ENCODE data around the gene CDKN1C.

Gene CDKN1C

GRCh38 chr11:2844116-2844842 lies 41.3 kb downstream of the CDKN1C start:
- peak overlapping the region; percentile 53 for H2AK5ac ChIP-seq (ENCODE audit: low read length)
- H3K4ac ChIP-seq (ENCODE audit: low read depth, low read length), result no peak overlapping the region
- no peak overlapping the region for H3K27ac ChIP-seq (ENCODE audit: low read depth, low read length)
- no peak overlapping the region for H4K12ac ChIP-seq (ENCODE audit: low read depth, low read length)
- no peak overlapping the region for H3K14ac ChIP-seq (ENCODE audit: low read length)
- H3K79me2 ChIP-seq (ENCODE audit: control insufficient read depth, insufficient read depth, low read length, poor library complexity), result peaks cover 3% of the 10 kb centered on the region
- peaks cover 4% of the 10 kb centered on the region for H3K9me3 ChIP-seq (ENCODE audit: insufficient read depth, low read depth, low read length)
- H3K79me1 ChIP-seq (ENCODE audit: low read length), result peaks cover 21% of the 10 kb centered on the region
- H3K27me3 ChIP-seq (ENCODE audit: insufficient read depth, low read length), result no peaks in the 10 kb centered on the region
- H3K4me3 ChIP-seq (ENCODE audit: low read depth, low read length), result no peak overlapping the region
- H3K23ac ChIP-seq (ENCODE audit: low read length), result no peak overlapping the region
- no peak overlapping the region for H2BK120ac ChIP-seq (ENCODE audit: insufficient read depth, low read length, poor library complexity)
- no peak for DNase-seq
- peaks cover 22 to 34% of the 10 kb centered on the region in 2 experiments for H3K4me1 ChIP-seq (ENCODE audit: control insufficient read depth in 1 of 2, insufficient read depth in 2 of 2, low read length in 2 of 2)
- H2BK12ac ChIP-seq (ENCODE audit: low read length), result peak overlapping the region; percentile 29
- H4K8ac ChIP-seq (ENCODE audit: low read depth, low read length), result no peak overlapping the region
- no peaks in the 10 kb centered on the region for H3K36me3 ChIP-seq (ENCODE audit: control insufficient read depth in 1 of 2, insufficient read depth in 2 of 2, low read length in 2 of 2)
- no peak overlapping the region for H2AFZ ChIP-seq (ENCODE audit: insufficient read depth, low read length, poor library complexity)
- peak overlapping the region; percentile 29 for H4K91ac ChIP-seq (ENCODE audit: low read depth, low read length)
- no peak overlapping the region for H3K18ac ChIP-seq (ENCODE audit: low read length)
- H2BK5ac ChIP-seq (ENCODE audit: low read depth, low read length, poor library complexity), result no peak overlapping the region
- no peak overlapping the region for H3K9ac ChIP-seq (ENCODE audit: low read length)
- WGBS (ENCODE audit: extremely low coverage, insufficient coverage, insufficient read length), result no CpG with 5 or more reads among the region's 19 CpGs
- H3K4me2 ChIP-seq (ENCODE audit: low read length), result no peak overlapping the region

GRCh38 chr11:2843551-2843950 lies 42.0 kb downstream of the CDKN1C start:
- no peak overlapping the region for H3K23ac ChIP-seq (ENCODE audit: low read length)
- no CpG with 5 or more reads among the region's 14 CpGs for WGBS (ENCODE audit: extremely low coverage, insufficient coverage, insufficient read length)
- peaks cover 25 to 38% of the 10 kb centered on the region in 2 experiments for H3K4me1 ChIP-seq (ENCODE audit: control insufficient read depth in 1 of 2, insufficient read depth in 2 of 2, low read length in 2 of 2)
- no peak overlapping the region for H3K4ac ChIP-seq (ENCODE audit: low read depth, low read length)
- no peak for DNase-seq
- H4K91ac ChIP-seq (ENCODE audit: low read depth, low read length), result no peak overlapping the region
- no peak overlapping the region for H2BK12ac ChIP-seq (ENCODE audit: low read length)
- H3K9me3 ChIP-seq (ENCODE audit: insufficient read depth, low read depth, low read length), result peaks cover 4% of the 10 kb centered on the region
- no peak overlapping the region for H3K18ac ChIP-seq (ENCODE audit: low read length)
- H3K36me3 ChIP-seq (ENCODE audit: control insufficient read depth in 1 of 2, insufficient read depth in 2 of 2, low read length in 2 of 2), result no peaks in the 10 kb centered on the region
- H3K9ac ChIP-seq (ENCODE audit: low read length), result no peak overlapping the region
- no peak overlapping the region for H2AFZ ChIP-seq (ENCODE audit: insufficient read depth, low read length, poor library complexity)
- H4K8ac ChIP-seq (ENCODE audit: low read depth, low read length), result no peak overlapping the region
- H3K79me1 ChIP-seq (ENCODE audit: low read length), result peaks cover 26% of the 10 kb centered on the region
- H3K27me3 ChIP-seq (ENCODE audit: insufficient read depth, low read length), result no peaks in the 10 kb centered on the region
- no peak overlapping the region for H4K12ac ChIP-seq (ENCODE audit: low read depth, low read length)
- no peak overlapping the region for H3K4me2 ChIP-seq (ENCODE audit: low read length)
- no peak overlapping the region for H2BK5ac ChIP-seq (ENCODE audit: low read depth, low read length, poor library complexity)
- no peak overlapping the region for H2AK5ac ChIP-seq (ENCODE audit: low read length)
- H2BK120ac ChIP-seq (ENCODE audit: insufficient read depth, low read length, poor library complexity), result no peak overlapping the region
- no peak overlapping the region for H3K4me3 ChIP-seq (ENCODE audit: low read depth, low read length)
- no peak overlapping the region for H3K27ac ChIP-seq (ENCODE audit: low read depth, low read length)
- no peak overlapping the region for H3K14ac ChIP-seq (ENCODE audit: low read length)
- H3K79me2 ChIP-seq (ENCODE audit: control insufficient read depth, insufficient read depth, low read length, poor library complexity), result peaks cover 3% of the 10 kb centered on the region

DNA sequence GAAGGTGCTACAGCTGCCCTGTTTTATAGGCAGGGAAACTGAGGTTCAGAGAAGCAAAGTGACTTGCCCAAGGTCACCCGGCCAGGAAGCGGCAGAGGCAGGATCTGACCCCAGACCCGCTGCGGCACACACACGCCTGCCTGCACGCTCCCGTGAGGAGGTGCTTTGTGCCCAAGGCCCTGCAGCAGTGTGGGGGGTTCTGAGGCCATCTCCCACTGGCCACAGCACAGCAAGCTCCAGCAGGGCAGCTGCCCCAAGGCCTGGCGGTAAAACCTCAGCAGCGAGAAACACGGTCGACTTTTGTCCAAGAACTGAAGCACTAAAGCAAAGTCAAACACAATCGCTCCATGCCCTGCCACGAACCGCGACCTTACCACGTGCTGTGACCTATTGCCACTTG lies 42.7 kb downstream of the CDKN1C start:
- H3K27ac ChIP-seq (ENCODE audit: low read depth, low read length), result no peak overlapping the region
- peaks cover 25 to 33% of the 10 kb centered on the region in 2 experiments for H3K4me1 ChIP-seq (ENCODE audit: control insufficient read depth in 1 of 2, insufficient read depth in 2 of 2, low read length in 2 of 2)
- no peak overlapping the region for H3K9ac ChIP-seq (ENCODE audit: low read length)
- H3K27me3 ChIP-seq (ENCODE audit: insufficient read depth, low read length), result no peaks in the 10 kb centered on the region
- H4K12ac ChIP-seq (ENCODE audit: low read depth, low read length), result no peak overlapping the region
- H2AK5ac ChIP-seq (ENCODE audit: low read length), result no peak overlapping the region
- H3K9me3 ChIP-seq (ENCODE audit: insufficient read depth, low read depth, low read length), result peaks cover 4% of the 10 kb centered on the region
- H3K4me3 ChIP-seq (ENCODE audit: low read depth, low read length), result no peak overlapping the region
- peaks cover 26% of the 10 kb centered on the region for H3K79me1 ChIP-seq (ENCODE audit: low read length)
- no peak for DNase-seq
- no peak overlapping the region for H2BK12ac ChIP-seq (ENCODE audit: low read length)
- no peak overlapping the region for H3K4ac ChIP-seq (ENCODE audit: low read depth, low read length)
- no peak overlapping the region for H3K23ac ChIP-seq (ENCODE audit: low read length)
- no peak overlapping the region for H2BK120ac ChIP-seq (ENCODE audit: insufficient read depth, low read length, poor library complexity)
- no peak overlapping the region for H4K8ac ChIP-seq (ENCODE audit: low read depth, low read length)
- WGBS (ENCODE audit: extremely low coverage, insufficient coverage, insufficient read length), result no CpG with 5 or more reads among the region's 16 CpGs
- H3K36me3 ChIP-seq (ENCODE audit: control insufficient read depth in 1 of 2, insufficient read depth in 2 of 2, low read length in 2 of 2), result no peaks in the 10 kb centered on the region
- H3K79me2 ChIP-seq (ENCODE audit: control insufficient read depth, insufficient read depth, low read length, poor library complexity), result peaks cover 3% of the 10 kb centered on the region
- H4K91ac ChIP-seq (ENCODE audit: low read depth, low read length), result no peak overlapping the region
- no peak overlapping the region for H2BK5ac ChIP-seq (ENCODE audit: low read depth, low read length, poor library complexity)
- no peak overlapping the region for H3K14ac ChIP-seq (ENCODE audit: low read length)
- H2AFZ ChIP-seq (ENCODE audit: insufficient read depth, low read length, poor library complexity), result no peak overlapping the region
- H3K18ac ChIP-seq (ENCODE audit: low read length), result no peak overlapping the region
- H3K4me2 ChIP-seq (ENCODE audit: low read length), result no peak overlapping the region

DNA sequence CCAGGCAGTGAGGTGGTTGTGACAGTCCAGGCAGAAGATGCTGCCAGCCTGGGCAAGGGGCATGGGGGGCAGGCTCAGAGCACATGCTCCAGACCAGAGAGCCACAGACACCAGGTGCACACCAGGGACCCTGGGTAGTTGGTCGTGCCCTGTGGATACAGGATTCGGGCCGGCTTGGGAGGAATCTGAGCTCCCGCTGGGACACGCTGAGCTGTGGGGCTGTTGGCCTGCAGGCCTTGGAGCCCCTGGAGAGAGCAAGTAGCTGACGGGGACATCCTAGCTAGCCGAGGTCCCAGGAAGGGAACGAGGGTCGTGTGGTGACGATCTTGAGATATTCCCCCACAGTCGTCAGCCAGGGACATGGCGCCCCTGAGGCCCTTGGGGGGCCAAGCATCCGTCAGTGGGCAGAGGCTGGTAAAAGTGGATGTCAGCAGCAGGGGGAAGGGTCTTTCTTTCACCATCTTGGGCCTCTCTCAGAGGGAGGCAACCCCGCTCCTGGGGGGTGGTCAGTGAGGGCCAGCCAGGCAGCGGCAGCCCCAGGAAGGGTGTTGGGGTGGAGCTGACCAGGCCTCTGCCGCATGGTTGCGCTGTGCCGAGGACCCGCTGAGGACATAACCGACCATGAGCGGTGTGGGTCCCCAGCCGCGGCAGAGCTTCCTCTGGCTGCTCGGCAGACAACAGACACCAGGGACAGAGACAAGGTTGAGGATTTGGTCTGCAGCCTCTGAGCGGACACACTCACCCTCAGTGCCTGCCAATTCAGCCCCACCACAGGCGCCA lies 44.0 kb downstream of the CDKN1C start:
- no peak overlapping the region for H3K27ac ChIP-seq (ENCODE audit: low read depth, low read length)
- H3K9me3 ChIP-seq (ENCODE audit: insufficient read depth, low read depth, low read length), result no peaks in the 10 kb centered on the region
- H2AK5ac ChIP-seq (ENCODE audit: low read length), result no peak overlapping the region
- H3K4me1 ChIP-seq (ENCODE audit: control insufficient read depth in 1 of 2, insufficient read depth in 2 of 2, low read length in 2 of 2), result peaks cover 25 to 33% of the 10 kb centered on the region in 2 experiments
- no CpG with 5 or more reads among the region's 26 CpGs for WGBS (ENCODE audit: extremely low coverage, insufficient coverage, insufficient read length)
- no peak overlapping the region for H3K4ac ChIP-seq (ENCODE audit: low read depth, low read length)
- H3K4me3 ChIP-seq (ENCODE audit: low read depth, low read length), result no peak overlapping the region
- no peak overlapping the region for H3K23ac ChIP-seq (ENCODE audit: low read length)
- H3K14ac ChIP-seq (ENCODE audit: low read length), result no peak overlapping the region
- DNase-seq, result no peak
- H2BK120ac ChIP-seq (ENCODE audit: insufficient read depth, low read length, poor library complexity), result no peak overlapping the region
- no peaks in the 10 kb centered on the region for H3K27me3 ChIP-seq (ENCODE audit: insufficient read depth, low read length)
- H3K9ac ChIP-seq (ENCODE audit: low read length), result no peak overlapping the region
- no peak overlapping the region for H2BK5ac ChIP-seq (ENCODE audit: low read depth, low read length, poor library complexity)
- no peak overlapping the region for H4K91ac ChIP-seq (ENCODE audit: low read depth, low read length)
- peak overlapping the region; percentile 38 for H2BK12ac ChIP-seq (ENCODE audit: low read length)
- no peak overlapping the region for H4K8ac ChIP-seq (ENCODE audit: low read depth, low read length)
- H3K79me2 ChIP-seq (ENCODE audit: control insufficient read depth, insufficient read depth, low read length, poor library complexity), result peaks cover 3% of the 10 kb centered on the region
- H2AFZ ChIP-seq (ENCODE audit: insufficient read depth, low read length, poor library complexity), result no peak overlapping the region
- H3K4me2 ChIP-seq (ENCODE audit: low read length), result no peak overlapping the region
- no peak overlapping the region for H4K12ac ChIP-seq (ENCODE audit: low read depth, low read length)
- H3K79me1 ChIP-seq (ENCODE audit: low read length), result peaks cover 26% of the 10 kb centered on the region
- no peak overlapping the region for H3K18ac ChIP-seq (ENCODE audit: low read length)
- no peaks in the 10 kb centered on the region for H3K36me3 ChIP-seq (ENCODE audit: control insufficient read depth in 1 of 2, insufficient read depth in 2 of 2, low read length in 2 of 2)
